Mesenteric fat pad (tissue), 1 donor: ENCODE results near the gene MAP7. TPM values are rescaled to one million over a fixed set of nuclear protein-coding genes. Genes with fewer than 3 reads are reported as not detected.
"Not testable (repeated sequence)": the region's sequence is repeated elsewhere in the genome, so short reads cannot be mapped to it uniquely, and the experiment has no call there.

Source experiments
- DNase-seq: peaks from one replicate; pipeline ENCODE4 v3.0.0-alpha.2; 2020; ENCODE audit warnings: low spot score
- total RNA-seq: library from RNA; stranded (reverse); fragmentation: NEBNext Ultra II Directional; extraction: Animal tissue kit (Norgen Biotek cat#: 25700); gene quantifications from one replicate; pipeline ENCODE4 v1.2.1, GENCODE V29; 2021
- donor health status: DM: yes; HTN: yes; CAD: no.

The MAP7 gene
- total RNA-seq, 1 donor from 2014 or later, result 5.2 TPM

DNA sequence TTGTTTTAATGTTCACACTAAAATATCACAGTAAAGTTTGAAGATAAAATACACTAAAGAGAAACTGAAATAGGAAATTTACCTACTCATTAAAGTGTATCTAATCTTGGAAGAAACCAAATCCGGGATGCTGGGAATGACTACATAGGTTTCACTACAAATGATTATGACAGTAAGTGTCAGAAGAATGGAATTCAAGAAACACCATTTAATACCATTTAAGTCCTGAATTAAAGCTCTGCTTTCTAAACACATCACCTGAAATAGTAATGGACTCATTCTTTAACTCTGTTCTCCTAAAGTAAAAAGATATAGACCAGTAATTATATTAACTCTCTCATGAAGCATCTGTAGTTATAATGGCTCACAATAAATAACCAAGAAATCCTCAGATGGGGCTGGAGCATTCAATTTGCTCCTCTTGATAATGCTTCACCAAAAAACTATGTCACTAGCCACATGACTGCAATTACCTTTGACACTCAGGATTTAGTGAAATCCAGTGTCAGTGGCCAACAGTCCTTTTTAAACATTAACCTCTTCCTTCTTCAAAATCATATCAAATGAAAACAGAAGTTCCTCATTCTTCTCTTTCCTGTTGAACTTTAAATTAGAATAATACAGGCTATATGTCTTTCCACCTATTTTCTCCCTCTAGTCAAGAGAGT lies 41.4 kb downstream of the MAP7 start:
- DNase-seq, result no peak

DNA sequence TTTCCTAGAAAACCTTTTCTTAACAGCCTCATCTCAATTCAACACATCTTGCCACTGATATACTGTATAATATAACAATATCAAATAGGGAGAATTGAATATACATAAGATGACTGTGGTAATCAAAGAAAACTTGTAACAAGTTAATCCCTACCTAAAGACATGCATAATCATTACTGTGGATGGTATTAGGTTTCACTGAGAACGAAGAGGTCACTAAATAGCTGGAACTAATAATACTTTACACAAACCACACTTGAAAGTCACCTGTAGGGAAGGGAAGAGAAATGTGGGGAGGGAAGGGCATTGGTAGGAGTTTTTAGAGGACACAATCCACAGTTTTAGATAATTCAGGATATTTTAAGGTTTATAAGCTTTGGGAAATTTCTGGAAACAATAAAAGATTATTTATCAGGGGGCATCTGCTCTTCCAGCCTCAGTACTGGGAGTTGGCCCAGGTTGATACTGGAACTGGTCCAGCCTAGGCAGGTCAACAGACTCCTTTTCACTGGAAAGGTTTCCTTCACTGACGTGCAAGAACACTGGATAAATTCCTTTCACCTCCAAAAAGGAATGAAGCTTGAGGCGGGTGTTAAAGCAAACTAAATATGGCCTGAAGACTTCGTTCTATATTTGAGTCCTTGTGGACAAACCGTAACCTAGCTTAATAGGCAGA lies 44.0 kb downstream of the MAP7 start:
- DNase-seq, result no peak

DNA sequence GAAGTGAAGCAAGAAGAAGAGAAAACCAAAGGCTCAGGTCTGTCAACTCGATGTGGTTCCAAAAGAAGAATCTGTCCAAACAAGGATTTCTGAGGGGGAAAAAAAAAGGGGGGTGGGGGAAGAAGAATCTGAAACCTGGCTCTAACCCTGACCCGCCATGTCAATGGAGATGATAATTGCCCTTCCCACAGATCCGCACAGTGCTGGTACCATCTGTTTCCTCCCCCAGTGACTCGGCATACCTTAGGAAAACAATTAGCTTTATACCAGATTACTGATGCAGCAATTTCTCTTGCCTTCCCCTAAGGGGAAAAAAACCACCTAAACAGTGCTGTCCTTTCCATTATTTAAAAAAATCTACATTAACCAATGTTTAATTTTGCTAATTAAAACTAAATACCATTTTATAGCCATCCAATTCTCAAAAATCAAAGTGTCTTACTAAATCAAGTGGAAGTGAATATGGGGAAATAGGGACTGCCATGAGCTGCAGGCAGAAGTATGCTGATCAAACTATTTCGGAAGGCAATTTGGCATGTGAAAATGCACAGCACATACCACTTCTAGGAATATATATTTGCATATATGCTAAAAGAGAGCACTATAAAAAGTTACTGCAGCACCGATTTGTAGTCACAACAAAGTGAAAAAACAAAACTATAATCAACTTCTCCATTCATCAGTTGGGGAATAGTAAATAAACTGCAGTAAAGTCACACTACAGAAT lies 46.8 kb downstream of the MAP7 start:
- DNase-seq, result no peak

DNA sequence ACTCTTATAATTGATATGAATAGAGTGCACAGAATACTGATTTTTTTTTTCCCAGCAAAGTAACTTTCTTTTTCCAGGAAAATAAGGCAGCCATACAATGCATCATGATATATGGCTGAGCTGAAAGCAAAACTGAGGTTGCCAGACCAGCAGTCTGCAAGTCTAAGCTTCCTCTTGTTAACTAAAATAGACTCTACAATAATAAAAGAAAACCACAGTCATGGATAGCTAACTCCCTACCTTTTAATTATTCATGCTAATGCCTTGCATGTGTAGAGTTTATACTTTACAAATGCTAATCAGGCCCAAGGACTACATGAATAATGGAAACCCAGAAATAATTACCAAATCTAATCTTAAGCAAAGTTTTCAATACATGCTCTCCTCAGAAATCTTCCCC lies 47.4 kb downstream of the MAP7 start:
- DNase-seq, result no peak

DNA sequence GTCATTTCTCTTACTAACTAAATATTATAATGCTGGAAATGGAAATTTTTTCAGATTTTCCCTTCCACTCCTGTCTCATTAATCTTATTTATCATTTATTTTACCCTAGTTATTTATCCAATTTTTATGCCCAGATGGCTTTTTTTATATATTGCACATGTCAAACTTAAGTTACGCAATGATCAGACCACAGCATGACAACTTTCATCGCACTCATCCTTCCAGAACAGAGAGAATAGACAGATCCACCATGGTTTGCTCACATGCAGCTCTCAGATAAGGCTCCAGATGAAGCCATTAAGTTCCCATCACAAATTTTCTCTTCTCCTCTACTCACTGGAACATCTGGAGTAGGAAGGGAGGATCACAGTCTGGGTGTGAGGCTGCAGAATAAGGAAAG lies 48.7 kb downstream of the MAP7 start:
- DNase-seq, result no peak

DNA sequence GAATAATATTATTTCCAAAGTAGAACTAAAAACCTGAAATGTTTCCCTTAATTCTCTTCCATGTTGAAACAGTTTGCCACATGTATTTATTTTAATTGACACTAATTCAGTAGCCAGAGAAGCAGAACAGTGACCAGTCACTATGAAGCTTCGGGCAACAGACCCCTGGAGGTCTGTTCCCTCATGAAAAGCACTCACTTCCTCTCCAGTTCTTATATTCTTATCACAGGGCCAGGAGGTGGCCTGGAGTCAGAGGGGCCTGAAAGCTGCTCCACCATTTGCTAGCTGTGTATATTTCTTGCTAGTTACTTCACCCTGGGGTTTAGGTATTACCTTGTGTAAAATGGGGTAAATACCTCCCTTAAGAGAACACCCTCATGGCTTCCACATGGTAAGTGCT lies 49.1 kb downstream of the MAP7 start:
- DNase-seq, result no peak

DNA sequence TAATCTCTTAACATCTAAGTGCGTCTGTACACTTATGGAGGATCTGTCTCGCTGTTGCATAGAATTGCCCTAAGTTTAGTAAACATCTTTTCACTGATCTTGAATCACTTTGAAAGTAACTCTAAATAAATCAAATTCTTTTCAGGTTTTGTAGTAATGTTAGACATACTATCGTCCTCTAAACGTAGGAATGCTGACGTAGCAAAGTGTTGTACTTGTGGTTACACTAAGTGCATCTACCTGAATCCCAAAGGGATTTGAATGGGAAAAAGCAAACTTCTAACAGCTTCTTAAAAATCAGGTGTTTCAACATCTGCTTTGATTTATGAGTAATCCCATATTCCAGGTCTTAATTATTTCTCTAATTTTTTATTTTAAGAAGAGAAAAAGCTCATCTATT lies 49.8 kb downstream of the MAP7 start:
- no peak for DNase-seq

DNA sequence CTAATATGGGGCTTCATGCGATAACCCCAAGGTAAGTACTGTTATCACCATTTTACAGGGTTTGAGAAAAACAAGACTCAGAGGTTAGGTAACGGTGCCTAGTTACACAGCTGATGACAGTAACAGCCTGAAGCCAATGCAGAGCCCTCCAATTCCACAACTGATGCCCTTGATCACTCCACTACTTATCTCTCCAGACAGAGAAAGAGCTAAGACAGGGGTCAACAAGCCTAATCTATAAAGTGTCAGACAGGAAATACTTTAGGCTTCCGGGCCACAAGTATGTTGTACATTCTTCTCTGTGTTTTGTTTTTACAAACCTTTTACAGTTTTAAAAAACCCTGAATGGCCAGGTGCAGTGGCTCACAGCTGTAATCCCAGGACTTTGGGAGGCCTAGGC lies 50.9 kb downstream of the MAP7 start:
- DNase-seq, result no peak

DNA sequence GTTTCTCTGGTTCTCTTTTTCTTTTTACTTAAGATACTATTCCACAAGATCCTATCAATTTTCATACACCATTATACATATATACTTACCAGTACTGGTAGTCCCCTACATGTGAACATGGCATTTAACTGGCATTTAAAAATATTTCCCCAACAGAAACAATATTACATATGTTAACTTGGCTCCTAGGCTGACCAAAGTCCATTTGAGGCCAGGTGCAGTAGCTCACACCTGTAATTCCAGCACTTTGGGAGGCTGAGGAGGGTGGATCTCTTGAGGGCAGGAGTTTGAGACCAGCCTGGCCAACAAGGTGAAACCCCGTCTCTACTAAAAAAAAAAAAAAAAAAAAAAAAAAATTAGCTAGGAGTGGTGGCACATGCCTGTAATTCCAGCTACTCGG lies 53.8 kb downstream of the MAP7 start:
- DNase-seq, result not testable (repeated sequence)

DNA sequence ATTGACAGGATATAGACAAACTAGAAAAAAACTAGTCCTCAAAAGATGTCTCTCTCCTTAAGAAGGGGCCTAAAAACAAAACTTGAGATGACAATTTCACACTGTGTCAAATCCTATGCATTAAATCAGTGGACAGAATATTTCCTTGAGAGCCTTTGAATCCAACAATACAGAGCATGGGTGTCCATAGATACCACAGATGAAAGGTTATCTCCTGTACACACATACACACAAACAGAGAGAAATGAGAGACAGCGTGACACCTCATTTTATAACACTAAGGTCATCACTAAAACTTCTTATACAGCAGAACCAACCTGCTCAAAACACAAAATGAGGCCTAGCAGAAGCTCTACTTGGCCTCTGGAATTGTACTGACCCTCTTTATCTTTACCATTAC lies 55.5 kb downstream of the MAP7 start:
- DNase-seq, result no peak

DNA sequence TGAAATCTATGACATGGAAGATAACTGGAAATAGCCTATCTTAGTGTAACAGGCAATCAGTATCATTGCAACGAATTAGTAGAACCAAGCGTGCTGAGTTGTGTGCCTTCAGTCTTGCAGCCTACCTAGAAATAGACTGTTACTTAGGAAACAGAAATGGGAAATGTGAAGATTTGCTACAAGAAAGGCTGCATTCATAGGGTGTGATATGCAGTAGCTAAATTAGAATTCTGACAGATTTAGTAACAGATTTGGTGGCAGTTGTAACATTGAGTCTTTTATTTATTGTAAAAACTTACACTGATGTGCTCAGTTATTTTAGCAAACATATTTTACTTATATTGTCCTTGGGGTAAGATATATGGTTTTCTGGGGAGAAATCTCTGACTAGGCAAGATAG lies 56.2 kb downstream of the MAP7 start:
- no peak for DNase-seq

DNA sequence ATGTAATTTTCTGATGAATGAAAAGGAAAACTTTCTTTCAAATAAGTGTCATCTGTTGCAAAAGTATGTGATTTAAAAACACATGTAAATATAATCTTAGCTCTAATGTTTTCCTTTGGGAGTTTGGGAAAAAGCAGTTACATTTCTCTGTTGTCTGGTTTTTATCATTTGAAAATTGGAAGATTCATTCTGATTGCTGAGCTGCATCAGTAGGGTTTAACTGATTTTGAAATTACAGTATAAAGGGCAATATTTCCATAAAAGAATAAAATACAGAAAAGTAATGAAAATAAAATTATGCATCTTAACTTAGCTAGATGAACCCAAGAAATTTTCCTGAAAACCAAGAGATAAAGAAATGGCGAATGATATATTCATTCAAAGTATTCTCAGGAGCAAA lies 57.8 kb downstream of the MAP7 start:
- no peak for DNase-seq

DNA sequence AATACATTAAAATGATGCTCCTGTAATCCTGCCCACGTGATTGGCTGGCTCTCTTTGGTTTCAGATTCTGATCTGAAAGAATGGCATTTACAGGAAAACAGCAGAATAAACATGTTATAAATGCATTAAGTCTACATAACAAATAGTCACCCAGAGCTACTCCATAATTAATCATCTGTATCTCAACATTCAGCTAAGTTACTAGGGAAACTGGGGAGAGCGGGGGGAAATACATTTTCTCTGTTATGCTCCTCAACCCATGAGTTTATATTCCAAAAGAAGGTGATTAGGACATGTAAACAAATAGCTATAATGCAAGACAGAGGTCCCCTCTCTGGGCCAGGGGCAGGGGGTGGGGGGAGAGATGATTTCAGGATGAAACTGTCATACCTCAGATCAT lies 58.5 kb downstream of the MAP7 start:
- DNase-seq, result no peak

DNA sequence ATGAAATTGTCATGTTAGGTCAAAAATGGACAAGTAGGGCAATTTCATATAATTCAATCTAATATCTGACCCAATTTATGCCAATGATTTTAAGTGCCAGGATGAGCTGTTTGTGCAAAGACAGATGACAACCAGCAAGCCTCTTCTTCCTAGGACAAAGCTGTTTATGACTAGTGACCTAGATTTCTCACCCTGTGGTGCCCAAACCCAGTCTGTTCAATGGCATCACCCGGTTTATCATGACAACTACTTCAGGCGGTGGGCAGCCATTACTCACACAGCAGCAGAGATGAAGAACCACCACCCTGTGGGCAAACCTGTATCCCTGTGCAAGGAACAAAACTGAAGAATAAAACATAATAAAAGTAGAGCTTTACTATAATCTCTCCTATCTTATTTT lies 59.0 kb downstream of the MAP7 start:
- no peak for DNase-seq

DNA sequence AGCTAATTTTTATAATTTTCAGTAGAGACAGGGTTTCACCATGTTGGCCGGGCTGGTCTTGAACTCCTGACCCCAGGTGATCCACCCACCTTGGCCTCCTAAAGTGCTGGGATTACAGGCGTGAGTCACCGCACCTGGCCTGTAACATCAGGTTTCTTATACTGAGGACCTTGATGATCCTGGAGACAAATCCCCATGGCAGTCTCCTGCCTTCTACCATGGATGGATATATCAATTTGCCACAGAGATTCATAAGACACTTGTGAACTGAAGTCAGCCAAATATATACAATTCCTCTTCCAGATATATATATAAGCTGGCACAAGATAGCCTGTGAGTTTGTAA lies 60.6 kb downstream of the MAP7 start:
- not testable (repeated sequence) for DNase-seq

DNA sequence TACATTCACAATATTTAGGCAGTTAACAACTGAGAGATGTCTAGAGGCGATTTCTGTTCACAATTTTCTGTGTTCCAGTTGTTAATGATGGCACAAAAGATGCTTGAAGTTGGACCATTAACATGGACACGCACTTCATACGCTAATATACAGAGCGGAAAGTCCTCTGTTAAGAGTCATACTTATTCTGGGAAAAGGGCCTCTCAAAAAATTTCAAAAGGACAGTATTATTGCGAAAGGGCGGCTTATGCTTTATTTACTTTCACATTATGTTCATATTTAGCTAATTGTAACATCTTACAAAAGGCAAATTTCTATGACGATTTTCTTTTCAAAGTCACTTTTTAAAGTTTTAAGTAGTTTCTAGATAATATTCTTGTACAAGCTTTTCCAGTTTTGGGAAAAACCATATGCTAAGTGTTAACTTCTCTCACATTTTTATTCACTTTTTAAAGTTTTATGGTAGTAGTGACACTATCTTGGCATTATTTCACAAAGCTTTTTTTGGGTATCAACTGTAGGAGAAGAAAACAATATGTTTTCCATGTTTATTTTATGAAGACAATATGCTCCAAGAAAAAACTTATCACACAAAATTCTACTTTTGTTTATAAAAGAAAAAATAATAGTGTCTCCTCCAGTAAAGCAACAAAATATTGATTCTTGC lies 62.3 kb downstream of the MAP7 start:
- DNase-seq, result no peak

DNA sequence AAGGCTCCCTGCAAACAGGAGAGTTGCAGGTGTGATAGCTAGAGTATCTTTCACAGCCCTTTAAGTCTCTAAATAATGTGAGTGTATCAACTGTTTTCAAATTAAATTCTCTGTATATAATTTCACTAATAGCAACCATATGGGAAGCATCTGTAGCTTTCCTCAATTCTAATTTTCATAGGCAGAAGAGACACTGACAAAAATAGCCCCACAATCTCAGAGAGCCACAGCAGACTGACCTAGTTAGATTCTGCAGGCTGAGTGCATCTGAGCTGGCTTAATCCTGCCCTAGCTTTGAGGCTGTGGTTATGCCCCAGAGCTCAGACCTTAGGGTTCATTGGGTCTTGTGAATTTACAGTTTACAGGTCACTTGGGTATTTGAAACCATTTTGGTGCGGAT lies 63.9 kb downstream of the MAP7 start:
- DNase-seq, result no peak

DNA sequence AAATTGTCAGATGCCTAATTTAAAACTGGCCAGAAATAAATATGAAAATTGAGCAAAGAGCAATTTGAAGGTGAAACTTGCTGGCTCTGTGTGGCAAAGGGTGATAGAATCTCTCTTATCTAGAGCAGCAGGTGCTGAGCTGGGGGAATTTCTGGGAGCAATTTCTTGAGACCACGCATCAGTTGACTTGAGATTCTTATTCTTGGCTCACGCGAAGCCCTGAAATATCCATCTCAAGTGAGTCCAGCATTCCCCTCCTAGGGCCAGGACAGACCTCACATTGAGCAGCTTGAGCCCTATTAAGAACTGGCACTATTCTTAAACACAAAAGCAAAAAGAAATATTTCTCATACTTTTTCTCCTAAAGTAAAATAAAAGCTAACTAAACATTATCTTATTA lies 66.3 kb downstream of the MAP7 start:
- no peak for DNase-seq

DNA sequence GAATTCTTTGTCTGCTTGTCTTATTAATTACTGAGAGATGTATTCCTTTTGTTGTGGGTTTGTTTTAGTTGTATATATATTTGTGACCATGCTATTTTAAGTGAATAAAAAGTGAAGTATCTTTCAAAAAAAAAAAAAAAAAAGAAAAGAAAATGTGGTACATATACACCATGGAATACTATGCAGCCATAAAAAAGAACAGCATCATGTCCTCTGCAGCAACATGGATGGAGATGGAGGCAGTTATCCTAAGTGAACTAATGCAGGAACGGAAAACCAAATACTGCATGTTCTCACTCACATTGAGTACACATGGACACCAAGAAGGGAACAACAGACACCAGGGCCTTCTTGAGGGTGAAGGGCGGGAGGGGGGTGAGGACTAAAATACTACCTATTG lies 67.2 kb downstream of the MAP7 start:
- DNase-seq, result not testable (repeated sequence)

DNA sequence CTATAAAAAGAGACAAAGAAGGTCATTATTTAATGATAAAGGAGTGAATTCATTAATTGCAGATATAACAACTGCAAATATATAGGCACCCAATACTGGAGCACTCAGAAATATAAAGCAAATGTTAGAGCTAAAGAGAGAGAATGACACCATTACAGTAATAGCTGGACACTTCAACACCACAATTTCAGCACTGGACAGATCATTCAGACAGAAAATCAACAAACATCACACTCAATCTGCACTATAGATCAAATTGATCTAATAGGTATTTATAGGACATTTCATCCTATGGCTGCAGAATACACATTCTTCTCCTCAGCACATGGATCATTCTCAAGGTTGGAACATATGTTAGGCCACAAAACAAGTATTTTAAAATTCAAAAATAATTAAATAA lies 72.7 kb downstream of the MAP7 start:
- no peak for DNase-seq

DNA sequence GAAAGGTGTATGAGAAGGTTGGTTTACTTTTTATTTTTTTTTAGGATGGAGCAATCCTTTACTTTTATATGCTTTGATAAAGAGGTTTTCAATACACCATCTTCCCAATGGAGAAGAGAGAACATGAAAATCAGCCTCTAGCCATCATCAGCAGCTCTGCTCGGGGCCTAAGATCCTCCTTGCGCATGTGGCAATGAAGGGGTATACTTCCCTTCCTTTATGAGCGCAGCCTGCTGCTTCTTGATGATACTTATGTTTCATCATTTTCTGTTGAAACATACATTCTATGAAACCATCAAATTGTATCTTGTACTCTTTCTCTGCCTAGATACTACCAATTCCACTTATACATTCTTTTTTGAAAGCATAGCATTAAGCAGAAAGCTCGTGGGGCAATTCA lies 74.5 kb downstream of the MAP7 start:
- DNase-seq, result no peak

DNA sequence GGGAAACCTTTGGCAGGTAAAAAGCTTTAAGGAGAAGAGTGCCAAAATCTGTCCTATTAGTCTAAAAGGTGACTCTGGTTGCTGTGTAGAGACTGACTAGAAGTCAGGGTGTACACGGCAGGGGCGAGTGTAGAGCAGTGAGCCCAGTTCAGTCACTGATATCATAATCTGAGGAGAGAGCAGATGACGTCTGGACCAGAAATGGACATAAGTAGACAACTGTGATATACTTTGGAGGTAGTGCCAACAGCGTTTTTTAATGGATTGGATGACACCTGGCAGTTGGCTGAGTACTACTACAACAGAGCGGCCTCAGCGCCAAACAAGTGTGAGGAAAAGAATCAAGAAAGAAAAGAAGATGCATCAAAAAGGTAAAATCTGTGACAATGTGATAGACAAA lies 76.0 kb downstream of the MAP7 start:
- no peak for DNase-seq
